Left ventricle myocardium inferior (tissue), 1 donor: Measurements from ENCODE around the gene RAB8A. TPM values are rescaled to one million over a fixed set of nuclear protein-coding genes. Genes with fewer than 3 reads are reported as not detected.

Experiments used
- DNase-seq: peaks from one replicate; pipeline ENCODE4 v3.0.0-alpha.2; 2020
- H3K27ac ChIP-seq: fragments of 200-600 bp; replicated peaks from 2 replicates; pipeline ENCODE4 v1.8.0; 2021
- H3K27me3 ChIP-seq: fragments of 200-600 bp; 2 replicates; pipeline ENCODE4 v1.8.0; 2021; ENCODE audit warnings: low read depth
- H3K36me3 ChIP-seq: fragments of 200-600 bp; 2 replicates; pipeline ENCODE4 v1.8.0; 2021
- H3K4me1 ChIP-seq: fragments of 200-600 bp; 2 replicates; pipeline ENCODE4 v1.8.0; 2021
- H3K4me3 ChIP-seq: fragments of 200-600 bp; 2 replicates; pipeline ENCODE4 v1.8.0; 2021; ENCODE audit warnings: mild to moderate bottlenecking, moderate library complexity
- H3K9me3 ChIP-seq: fragments of 200-600 bp; replicated peaks from 2 replicates; pipeline ENCODE4 v1.8.0; 2021
- intact Hi-C: fragments of 100-400 bp; cut with micrococcal nuclease; formaldehyde crosslinking; loops from one replicate; pipeline ENCODE4 v1.11.0; 2022
- total RNA-seq: library from RNA; stranded (reverse); fragmentation: NEBNext Ultra II Directional; extraction: Animal tissue kit (Norgen Biotek cat#: 25700); gene quantifications from one replicate; pipeline ENCODE4 v1.2.1, GENCODE V29; 2021
- TF ChIP-seq, protein P1 (sequence below): fragments of 200-600 bp; IDR thresholded peaks from 2 replicates; pipeline ENCODE4 v1.8.0; 2021; ENCODE audit warnings: antibody characterized with exemption, mild to moderate bottlenecking, borderline replicate concordance
- donor health status: DM: no; HTN: yes; CAD: no; lungs with severe emphysema.

Gene RAB8A
- total RNA-seq, 1 donor from 2014 or later, result 17.7 TPM

DNA sequence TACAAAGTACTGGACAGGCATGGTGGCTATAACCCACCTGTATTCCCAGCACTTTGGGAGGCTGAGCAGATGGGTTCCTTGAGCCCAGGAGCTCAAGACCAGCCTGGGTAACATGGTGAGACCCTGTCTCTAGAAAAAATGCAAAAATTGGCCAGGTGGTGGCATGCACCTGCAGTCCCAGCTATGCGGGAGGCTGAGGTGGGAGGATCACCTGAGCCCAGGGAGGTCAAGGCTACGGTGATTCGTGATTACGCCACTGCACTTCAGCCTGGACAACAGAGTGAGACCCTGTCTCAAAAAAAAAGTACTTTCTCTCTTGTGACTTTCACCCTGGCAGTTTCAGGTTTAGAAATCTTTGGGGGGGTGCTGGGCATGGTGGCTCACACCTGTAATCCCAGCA is 11.2 kb upstream of the RAB8A start:
- H3K27ac ChIP-seq, result no peak overlapping the region
- H3K4me3 ChIP-seq, result no peak overlapping the region
- DNase-seq, result no peak
- peaks cover 83% of the 10 kb centered on the region for H3K36me3 ChIP-seq
- intact Hi-C loops, result no loop called here
- no peaks in the 10 kb centered on the region for H3K9me3 ChIP-seq
- TF ChIP-seq, protein P1, sequence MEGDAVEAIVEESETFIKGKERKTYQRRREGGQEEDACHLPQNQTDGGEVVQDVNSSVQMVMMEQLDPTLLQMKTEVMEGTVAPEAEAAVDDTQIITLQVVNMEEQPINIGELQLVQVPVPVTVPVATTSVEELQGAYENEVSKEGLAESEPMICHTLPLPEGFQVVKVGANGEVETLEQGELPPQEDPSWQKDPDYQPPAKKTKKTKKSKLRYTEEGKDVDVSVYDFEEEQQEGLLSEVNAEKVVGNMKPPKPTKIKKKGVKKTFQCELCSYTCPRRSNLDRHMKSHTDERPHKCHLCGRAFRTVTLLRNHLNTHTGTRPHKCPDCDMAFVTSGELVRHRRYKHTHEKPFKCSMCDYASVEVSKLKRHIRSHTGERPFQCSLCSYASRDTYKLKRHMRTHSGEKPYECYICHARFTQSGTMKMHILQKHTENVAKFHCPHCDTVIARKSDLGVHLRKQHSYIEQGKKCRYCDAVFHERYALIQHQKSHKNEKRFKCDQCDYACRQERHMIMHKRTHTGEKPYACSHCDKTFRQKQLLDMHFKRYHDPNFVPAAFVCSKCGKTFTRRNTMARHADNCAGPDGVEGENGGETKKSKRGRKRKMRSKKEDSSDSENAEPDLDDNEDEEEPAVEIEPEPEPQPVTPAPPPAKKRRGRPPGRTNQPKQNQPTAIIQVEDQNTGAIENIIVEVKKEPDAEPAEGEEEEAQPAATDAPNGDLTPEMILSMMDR, result no peak
- H3K27me3 ChIP-seq, result no peaks in the 10 kb centered on the region
- H3K4me1 ChIP-seq, result no peaks in the 10 kb centered on the region

DNA sequence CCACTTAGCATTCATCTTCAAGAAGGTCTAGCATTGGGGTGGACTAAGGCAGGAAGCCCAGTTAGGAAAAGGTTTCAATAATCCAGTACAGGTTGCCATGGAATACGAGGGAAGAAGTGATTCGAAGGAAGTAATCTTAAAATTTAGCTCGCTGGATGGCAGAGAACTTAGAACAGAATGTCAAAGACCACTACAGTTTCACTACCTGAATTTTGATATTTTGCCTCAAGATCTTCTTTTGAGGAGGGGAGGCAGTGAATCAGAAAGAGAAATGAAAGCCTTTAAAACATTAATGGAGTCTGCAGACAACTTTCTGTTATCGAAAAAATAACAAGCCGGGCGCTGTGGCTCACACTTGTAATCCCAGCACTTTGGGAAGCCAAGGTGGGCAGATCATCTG is 7.0 kb upstream of the RAB8A start:
- TF ChIP-seq, protein P1, result no peak
- intact Hi-C loops, result no loop called here
- Histone ChIP-seq H3K27me3 (no peaks in the 10 kb centered on the region), H3K27ac (no peak overlapping the region), H3K9me3 (no peaks in the 10 kb centered on the region), H3K4me1 (no peaks in the 10 kb centered on the region), H3K4me3 (no peak overlapping the region), H3K36me3 (peaks cover 41% of the 10 kb centered on the region)
- no peak for DNase-seq

DNA sequence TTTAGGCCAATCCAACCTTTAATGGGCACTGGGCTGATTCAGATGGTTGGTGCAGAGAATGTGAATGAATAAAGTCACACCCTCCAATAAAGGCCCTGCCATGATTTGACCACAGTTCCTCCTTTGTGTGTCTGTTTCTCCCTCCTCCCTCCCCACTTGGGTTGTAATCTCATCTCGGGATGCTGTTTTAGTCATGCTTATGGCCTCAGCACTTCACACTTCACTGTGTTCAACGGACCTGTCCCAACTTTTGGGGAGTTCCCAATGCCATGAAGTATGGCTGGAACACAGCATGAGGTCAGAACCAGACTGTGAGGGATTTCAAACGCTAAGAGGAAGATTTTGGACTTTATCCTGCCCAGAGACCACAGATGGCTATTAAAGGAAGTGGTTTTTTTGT is 5.6 kb upstream of the RAB8A start:
- Histone ChIP-seq H3K27me3 (no peaks in the 10 kb centered on the region), H3K27ac (no peak overlapping the region), H3K36me3 (peaks cover 27% of the 10 kb centered on the region), H3K4me1 (peaks cover 6% of the 10 kb centered on the region), H3K9me3 (no peaks in the 10 kb centered on the region), H3K4me3 (no peak overlapping the region)
- no peak for DNase-seq
- TF ChIP-seq, protein P1, result no peak
- intact Hi-C loops, result no loop called here

DNA sequence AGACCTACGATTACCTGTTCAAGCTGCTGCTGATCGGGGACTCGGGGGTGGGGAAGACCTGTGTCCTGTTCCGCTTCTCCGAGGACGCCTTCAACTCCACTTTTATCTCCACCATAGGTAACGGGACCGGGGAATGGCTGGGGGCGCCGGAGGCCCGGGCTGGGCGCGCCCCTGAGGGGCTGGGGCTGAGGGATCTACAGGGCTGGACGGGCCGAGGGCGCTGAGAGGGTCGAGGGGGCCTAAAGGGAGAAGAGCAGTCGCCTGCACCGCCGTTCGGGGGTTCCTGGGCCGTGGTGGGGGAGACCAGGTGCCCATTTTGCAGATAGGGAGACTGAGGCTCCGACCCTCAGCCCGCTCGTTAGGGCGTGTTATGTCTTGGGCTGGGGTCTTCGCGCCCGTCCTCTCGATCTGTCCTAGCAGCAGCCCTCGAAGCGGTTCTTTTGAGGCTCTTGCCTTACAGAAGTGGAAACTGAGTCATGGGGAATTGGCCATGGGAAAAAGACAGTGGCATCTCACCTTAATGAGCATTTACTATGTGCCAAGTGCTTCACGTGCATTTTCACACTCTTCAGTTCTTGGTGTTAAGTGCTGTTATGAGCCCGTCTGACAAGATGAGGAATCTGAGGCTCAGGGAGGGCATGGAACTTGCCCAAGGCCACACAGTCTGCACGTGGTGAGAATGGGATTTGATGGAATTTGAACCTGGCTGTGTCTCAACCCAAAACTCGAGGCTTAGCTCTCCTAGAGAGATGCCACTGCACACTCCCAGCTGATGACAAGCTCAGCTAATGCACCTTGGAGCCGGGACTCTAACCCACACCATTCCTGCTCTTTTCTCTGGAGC is 442 bp downstream of the RAB8A start:
- Histone ChIP-seq H3K9me3 (no peaks in the 10 kb centered on the region), H3K27ac (peak overlapping the region; percentile 90), H3K36me3 (no peaks in the 10 kb centered on the region), H3K27me3 (no peaks in the 10 kb centered on the region), H3K4me1 (peaks cover 54% of the 10 kb centered on the region), H3K4me3 (peak overlapping the region; percentile 79)
- DNase-seq, result no peak
- intact Hi-C loops, result no loop called here
- TF ChIP-seq, protein P1, result no peak

DNA sequence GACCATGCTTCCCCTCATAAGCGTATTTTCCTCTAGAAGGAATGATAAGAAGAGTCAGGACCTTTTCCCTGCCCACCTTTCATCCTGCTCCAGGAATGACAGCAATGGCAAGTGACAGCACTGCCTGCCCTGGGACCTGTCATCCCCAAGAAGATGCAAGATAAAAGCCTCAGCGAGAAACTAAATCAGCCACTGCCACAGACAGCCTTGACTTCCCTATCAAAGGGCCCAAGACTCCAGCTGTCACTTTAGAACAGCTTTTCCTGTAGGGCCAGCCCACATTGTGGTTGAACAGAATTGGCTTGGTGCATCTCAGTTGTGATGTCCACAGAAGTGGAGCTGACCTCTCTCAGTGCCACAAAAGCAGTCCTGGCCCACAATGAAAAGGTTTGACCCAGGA is 1.1 kb downstream of the RAB8A start:
- no peak for DNase-seq

More for the DNA sequence above, 1.1 kb downstream of the RAB8A start:
- no peaks in the 10 kb centered on the region for H3K27me3 ChIP-seq
- TF ChIP-seq, protein P1, result no peak
- H3K36me3 ChIP-seq, result no peaks in the 10 kb centered on the region
- intact Hi-C loops, result no loop called here
- H3K9me3 ChIP-seq, result no peaks in the 10 kb centered on the region
- H3K4me3 ChIP-seq, result peak overlapping the region; percentile 79
- peak overlapping the region; percentile 90 for H3K27ac ChIP-seq
- peaks cover 54% of the 10 kb centered on the region for H3K4me1 ChIP-seq
